ENCODE measurements around the gene PAM.

GRCh38 chr5:103027267-103027666 lies 272.2 kb downstream of the PAM start:
- TF ChIP-seq CTCF (IDR thresholded peaks at IDR 0.05), result no peak
- no peak for TF ChIP-seq ZFX (IDR thresholded peaks at IDR 0.05; ENCODE audit: borderline replicate concordance)

Measured in 22Rv1 (cell line).